Mesothelial cell of epicardium (in vitro differentiated cells): ENCODE results near the gene VPS72. TPM values are rescaled to one million over a fixed set of nuclear protein-coding genes. Genes with fewer than 3 reads are reported as not detected.

Experiments used
- total RNA-seq: library from RNA; stranded (reverse); gene quantifications from 3 replicates; pipeline ENCODE4 v1.2.1, GENCODE V29; 2021

Gene VPS72
- total RNA-seq, 1 donor from 2014 or later, result 87.2 TPM

Other genes with a start within 250 kb of the VPS72 start
- gene CERS2, start 215.4 kb downstream of the VPS72 start, total RNA-seq, result 127 to 137 TPM (median 132 TPM) in 3 replicates
- gene ANXA9, start 207.9 kb downstream of the VPS72 start, total RNA-seq, result 1.2 TPM in 3 replicates
- gene MINDY1, start 183.3 kb downstream of the VPS72 start, total RNA-seq, result 29.7 to 31.7 TPM (median 30.9 TPM) in 3 replicates
- 25.0 to 25.8 TPM (median 25.4 TPM) in 3 replicates for gene PRUNE1, start 181.7 kb downstream of the VPS72 start, total RNA-seq
- gene BNIPL, start 153.6 kb downstream of the VPS72 start, total RNA-seq, result 4.2 to 5.7 TPM (median 4.6 TPM) in 3 replicates
- gene C1orf56, start 142.4 kb downstream of the VPS72 start, total RNA-seq, result 4.2 to 4.6 TPM (median 4.2 TPM) in 3 replicates
- gene CDC42SE1, start 130.6 kb downstream of the VPS72 start, total RNA-seq, result 93.4 to 97.8 TPM (median 97.0 TPM) in 3 replicates
- gene MLLT11, start 129.8 kb downstream of the VPS72 start, total RNA-seq, result 16.3 to 18.9 TPM (median 16.9 TPM) in 3 replicates
- gene GABPB2, start 119.4 kb downstream of the VPS72 start, total RNA-seq, result 10.5 to 11.9 TPM (median 11.6 TPM) in 3 replicates
- 14.9 to 15.0 TPM (median 14.9 TPM) in 3 replicates for gene SEMA6C, start 43.6 kb downstream of the VPS72 start, total RNA-seq
- gene TNFAIP8L2, start 33.5 kb downstream of the VPS72 start, total RNA-seq, result not detected in 3 replicates
- gene LYSMD1, start 24.3 kb downstream of the VPS72 start, total RNA-seq, result 9.9 to 11.8 TPM (median 11.4 TPM) in 3 replicates
- gene SCNM1, start 24.1 kb downstream of the VPS72 start, total RNA-seq, result 34.9 to 37.1 TPM (median 36.9 TPM) in 3 replicates
- 0.77 to 1.7 TPM (median 1.1 TPM) in 3 replicates for gene TMOD4, start 14.2 kb downstream of the VPS72 start, total RNA-seq
- gene PIP5K1A, start 8.4 kb upstream of the VPS72 start, total RNA-seq, result 122 to 130 TPM (median 124 TPM) in 3 replicates
- 114 to 127 TPM (median 126 TPM) in 3 replicates for gene PSMD4, start 64.5 kb upstream of the VPS72 start, total RNA-seq
- 32.1 to 37.2 TPM (median 32.3 TPM) in 3 replicates for gene ZNF687, start 92.1 kb upstream of the VPS72 start, total RNA-seq
- gene PI4KB, start 137.2 kb upstream of the VPS72 start, total RNA-seq, result 67.2 to 77.6 TPM (median 73.7 TPM) in 3 replicates
- gene RFX5, start 157.1 kb upstream of the VPS72 start, total RNA-seq, result 82.8 to 89.5 TPM (median 88.2 TPM) in 3 replicates
- 51.1 to 58.5 TPM (median 53.3 TPM) in 3 replicates for gene SELENBP1, start 182.5 kb upstream of the VPS72 start, total RNA-seq
- 202 to 207 TPM (median 202 TPM) in 3 replicates for gene PSMB4, start 209.4 kb upstream of the VPS72 start, total RNA-seq